HG03280 (cell line): ENCODE data around the gene ARHGAP24.
A peak's percentile ranks its signal among the peaks of the same experiment; 100 is the strongest.

Experiments
- ATAC-seq: cut with Tn5 transposase; IDR thresholded peaks from one replicate; pipeline ENCODE4 v1.9.1; 2021; ENCODE audit warnings: mild to moderate bottlenecking, moderate library complexity; ENCODE audit not compliant: unreplicated experiment

The ARHGAP24 gene

GRCh38 chr4:85732124-85732523 lies 257.2 kb downstream of the ARHGAP24 start:
- ATAC-seq: no peak

GRCh38 chr4:85733798-85734197 lies 258.8 kb downstream of the ARHGAP24 start:
- no peak for ATAC-seq

GRCh38 chr4:85734424-85734831 lies 259.5 kb downstream of the ARHGAP24 start:
- ATAC-seq: no peak

GRCh38 chr4:85736571-85736970 lies 261.6 kb downstream of the ARHGAP24 start:
- ATAC-seq: no peak

- ATAC-seq: no peak
These were observed 262.3 kb downstream of the ARHGAP24 start for GRCh38 chr4:85737254-85737653.

- no peak for ATAC-seq
These were observed 263.8 kb downstream of the ARHGAP24 start for GRCh38 chr4:85738721-85739120.

GRCh38 chr4:85740431-85740861 lies 265.5 kb downstream of the ARHGAP24 start:
- ATAC-seq: no peak

GRCh38 chr4:85741381-85741780 lies 266.4 kb downstream of the ARHGAP24 start:
- no peak for ATAC-seq

GRCh38 chr4:85741921-85742591 lies 267.1 kb downstream of the ARHGAP24 start:
- no peak for ATAC-seq

- ATAC-seq: no peak
These were observed 270.0 kb downstream of the ARHGAP24 start for GRCh38 chr4:85744950-85745349.

- ATAC-seq: no peak
These were observed 271.0 kb downstream of the ARHGAP24 start for GRCh38 chr4:85745939-85746338.

GRCh38 chr4:85747882-85748491 lies 273.0 kb downstream of the ARHGAP24 start:
- peak; percentile 57 for ATAC-seq

GRCh38 chr4:85748654-85749053 lies 273.7 kb downstream of the ARHGAP24 start:
- no peak for ATAC-seq

- no peak for ATAC-seq
These were observed 276.9 kb downstream of the ARHGAP24 start for GRCh38 chr4:85751866-85752265.

- no peak for ATAC-seq
These were observed 280.3 kb downstream of the ARHGAP24 start for GRCh38 chr4:85755285-85755684.

GRCh38 chr4:85756938-85757337 lies 282.0 kb downstream of the ARHGAP24 start:
- ATAC-seq: no peak

- no peak for ATAC-seq
These were observed 284.4 kb downstream of the ARHGAP24 start for GRCh38 chr4:85759388-85759787.

GRCh38 chr4:85760511-85760910 lies 285.6 kb downstream of the ARHGAP24 start:
- ATAC-seq: no peak

GRCh38 chr4:85761803-85762528 lies 287.0 kb downstream of the ARHGAP24 start:
- ATAC-seq: no peak

- no peak for ATAC-seq
These were observed 287.6 kb downstream of the ARHGAP24 start for GRCh38 chr4:85762529-85762871.

GRCh38 chr4:85763202-85763601 lies 288.3 kb downstream of the ARHGAP24 start:
- no peak for ATAC-seq

GRCh38 chr4:85767649-85768048 lies 292.7 kb downstream of the ARHGAP24 start:
- no peak for ATAC-seq
